GM08714 (cell line): ENCODE data around the gene PLXDC1.

Source experiments
- H3K4me3 ChIP-seq: fragments of 200-500 bp; sonication (Bioruptor generic); 2 replicates; pipeline ENCODE4 v1.5.1; 2014; ENCODE audit warnings: mild to moderate bottlenecking, low read length, inconsistent platforms
- ZNF274 ChIP-seq: IDR thresholded peaks from 2 replicates; pipeline ENCODE4 v1.6.1; 2012; ENCODE audit warnings: mild to moderate bottlenecking, low read depth, low read length

The PLXDC1 gene

GRCh38 chr17:39110435-39111136, 40.9 kb downstream of the PLXDC1 start:
- no peak overlapping the region for H3K4me3 ChIP-seq
- no peak for TF ChIP-seq ZNF274

- TF ChIP-seq ZNF274, result no peak
- no peak overlapping the region for H3K4me3 ChIP-seq
Measured at GRCh38 chr17:39108461-39109375, 42.7 kb downstream of the PLXDC1 start.

- no peak overlapping the region for H3K4me3 ChIP-seq
- no peak for TF ChIP-seq ZNF274
Measured at GRCh38 chr17:39107973-39108372, 43.5 kb downstream of the PLXDC1 start.

- no peak for TF ChIP-seq ZNF274
Measured at GRCh38 chr17:39107155-39107554, 44.3 kb downstream of the PLXDC1 start.

GRCh38 chr17:39105705-39106104, 45.7 kb downstream of the PLXDC1 start:
- no peak overlapping the region for H3K4me3 ChIP-seq
- no peak for TF ChIP-seq ZNF274

More at GRCh38 chr17:39107155-39107554, 44.3 kb downstream of the PLXDC1 start:
- H3K4me3 ChIP-seq, result no peak overlapping the region

- H3K4me3 ChIP-seq, result no peak overlapping the region
- no peak for TF ChIP-seq ZNF274
Measured at GRCh38 chr17:39104657-39105056, 46.8 kb downstream of the PLXDC1 start.

GRCh38 chr17:39104046-39104445, 47.4 kb downstream of the PLXDC1 start:
- H3K4me3 ChIP-seq, result no peak overlapping the region
- TF ChIP-seq ZNF274, result no peak

- no peak for TF ChIP-seq ZNF274
- no peak overlapping the region for H3K4me3 ChIP-seq
Measured at GRCh38 chr17:39101091-39101490, 50.3 kb downstream of the PLXDC1 start.

GRCh38 chr17:39100530-39100929, 50.9 kb downstream of the PLXDC1 start:
- no peak for TF ChIP-seq ZNF274
- H3K4me3 ChIP-seq, result no peak overlapping the region

GRCh38 chr17:39099663-39100286, 51.7 kb downstream of the PLXDC1 start:
- TF ChIP-seq ZNF274, result no peak
- H3K4me3 ChIP-seq, result no peak overlapping the region

GRCh38 chr17:39098588-39098987, 52.8 kb downstream of the PLXDC1 start:
- no peak overlapping the region for H3K4me3 ChIP-seq
- TF ChIP-seq ZNF274, result no peak

- TF ChIP-seq ZNF274, result no peak
- no peak overlapping the region for H3K4me3 ChIP-seq
Measured at GRCh38 chr17:39097537-39097936, 53.9 kb downstream of the PLXDC1 start.

- TF ChIP-seq ZNF274, result no peak
- H3K4me3 ChIP-seq, result no peak overlapping the region
Measured at GRCh38 chr17:39097150-39097519, 54.3 kb downstream of the PLXDC1 start.

- no peak for TF ChIP-seq ZNF274
Measured at GRCh38 chr17:39096508-39097149, 54.8 kb downstream of the PLXDC1 start.

More at GRCh38 chr17:39096508-39097149, 54.8 kb downstream of the PLXDC1 start:
- no peak overlapping the region for H3K4me3 ChIP-seq
